HG02870 (cell line): ENCODE results near the gene SIRPG.
"Not testable (repeated sequence)": the region's sequence is repeated elsewhere in the genome, so short reads cannot be mapped to it uniquely, and the experiment has no call there.

Source experiments
- ATAC-seq: cut with Tn5 transposase; IDR thresholded peaks from one replicate; pipeline ENCODE4 v1.9.1; 2021; ENCODE audit warnings: mild to moderate bottlenecking, moderate library complexity; ENCODE audit not compliant: unreplicated experiment

SIRPG gene

DNA sequence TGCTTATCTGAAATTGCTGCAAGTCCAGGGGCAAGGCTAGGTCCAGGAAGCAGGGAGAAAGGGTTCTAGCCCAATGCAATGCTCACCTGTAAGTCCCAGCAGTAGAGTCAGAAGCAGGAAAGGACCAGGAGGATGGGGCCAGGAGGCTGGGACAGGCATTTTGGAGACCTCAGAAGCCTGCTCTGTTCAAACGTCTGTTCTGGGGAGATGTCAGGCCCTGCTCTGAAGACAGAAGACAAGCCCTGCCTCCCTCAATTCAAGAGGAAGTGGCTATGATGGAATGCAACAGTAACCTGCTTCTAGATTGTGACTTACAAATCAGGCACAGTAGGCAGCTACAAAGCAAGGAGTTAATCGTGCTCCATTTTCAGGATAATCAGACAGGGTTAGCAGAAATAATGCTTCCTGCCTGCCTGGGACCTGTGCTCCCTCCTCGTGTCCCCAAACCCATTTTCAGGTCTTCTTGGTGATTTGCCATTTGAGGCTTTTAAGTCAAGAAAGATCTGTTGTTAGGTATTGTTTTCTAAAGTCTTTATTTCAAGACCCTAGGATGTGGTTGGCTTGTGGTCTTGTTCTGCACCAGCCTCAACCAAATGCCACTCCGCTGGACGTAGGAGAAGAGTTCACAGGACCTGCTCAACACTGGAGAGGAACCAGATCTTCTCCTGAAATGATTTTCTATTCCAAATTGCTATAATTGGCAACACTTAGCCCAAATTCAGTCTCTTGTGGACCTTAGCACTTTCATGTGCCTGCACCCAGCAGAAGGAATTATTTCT, at the start of gene SIRPG:
TSS of gene SIRPG (minus strand) at position 224 of the 779 bp plus-strand sequence. CDS start at position 159, 65 bp downstream.
- ATAC-seq = no peak

DNA sequence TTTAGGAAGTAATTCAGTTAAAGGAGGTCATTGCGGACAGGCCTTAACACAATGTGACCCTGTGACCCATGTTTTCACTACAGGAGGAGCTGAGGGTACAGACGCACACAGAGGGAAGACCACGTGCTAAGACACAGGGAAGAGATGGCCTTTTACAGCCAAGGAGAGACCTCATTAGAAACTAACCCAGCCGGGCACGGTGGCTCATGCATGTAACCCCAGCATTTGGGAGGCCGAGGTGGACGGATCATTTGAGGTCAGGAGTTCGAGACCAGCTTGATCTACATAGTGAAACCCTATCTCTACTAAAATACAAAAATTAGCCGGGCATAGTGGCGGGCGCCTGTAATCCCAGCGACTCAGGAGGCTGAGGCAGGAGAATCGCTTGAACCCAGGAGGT, 49.3 kb upstream of the SIRPG start:
- not testable (repeated sequence) for ATAC-seq

DNA sequence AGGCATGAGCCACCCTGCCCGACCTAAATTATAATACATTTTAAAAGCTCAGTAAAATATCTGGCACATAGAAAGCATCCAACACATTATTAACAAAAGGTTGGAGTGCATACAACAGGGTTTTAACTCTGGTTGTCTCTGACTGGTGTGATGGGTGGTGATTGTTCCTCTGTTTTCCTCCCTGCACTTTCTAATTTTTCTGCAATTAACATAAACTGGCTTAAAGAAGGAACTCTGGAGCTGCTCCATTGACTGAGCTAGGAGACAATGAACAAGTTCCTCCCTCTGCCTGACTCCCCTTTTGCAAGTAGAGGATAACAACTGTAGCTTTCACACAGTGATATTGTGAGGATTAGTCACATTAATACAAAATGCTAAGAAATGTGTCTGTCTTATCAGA, 48.5 kb upstream of the SIRPG start:
- ATAC-seq = no peak

DNA sequence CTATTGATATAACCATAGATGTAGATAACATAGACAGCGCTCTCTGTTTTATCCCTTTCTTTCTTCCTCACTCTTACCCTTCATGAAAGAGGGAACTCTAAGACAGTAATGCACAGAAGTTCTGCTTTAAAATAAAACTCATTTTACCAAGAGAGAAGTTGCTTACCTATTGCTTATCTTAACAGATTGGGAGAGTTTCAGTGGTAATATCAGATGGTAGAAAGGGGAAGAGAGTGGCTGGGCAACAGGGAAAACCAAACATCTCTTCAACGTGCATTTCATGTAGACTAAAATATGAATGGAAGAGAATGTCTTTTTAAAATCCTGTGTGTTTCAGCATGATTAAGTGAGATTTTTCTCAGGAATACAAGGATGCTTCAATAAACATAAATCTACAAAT, 45.3 kb upstream of the SIRPG start:
- no peak for ATAC-seq

DNA sequence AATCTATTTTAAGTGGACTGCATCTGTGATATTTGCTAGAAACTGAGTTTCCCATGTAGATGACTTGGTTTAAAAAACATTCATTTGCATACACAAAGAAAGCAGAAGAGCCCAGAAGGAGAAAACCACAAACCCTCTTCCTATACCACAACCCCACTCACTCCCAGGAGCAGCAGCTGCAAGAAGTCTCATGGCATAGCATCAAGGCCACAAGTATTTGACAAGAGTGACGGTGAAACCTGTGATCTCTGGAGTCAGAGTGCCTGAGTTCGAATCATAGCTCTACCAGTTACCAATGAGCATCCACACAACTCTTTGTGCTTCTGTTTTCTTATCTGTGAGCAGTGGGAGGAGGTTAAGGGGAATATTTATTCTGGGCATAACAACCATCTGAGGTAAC, 44.7 kb upstream of the SIRPG start:
- ATAC-seq = no peak

DNA sequence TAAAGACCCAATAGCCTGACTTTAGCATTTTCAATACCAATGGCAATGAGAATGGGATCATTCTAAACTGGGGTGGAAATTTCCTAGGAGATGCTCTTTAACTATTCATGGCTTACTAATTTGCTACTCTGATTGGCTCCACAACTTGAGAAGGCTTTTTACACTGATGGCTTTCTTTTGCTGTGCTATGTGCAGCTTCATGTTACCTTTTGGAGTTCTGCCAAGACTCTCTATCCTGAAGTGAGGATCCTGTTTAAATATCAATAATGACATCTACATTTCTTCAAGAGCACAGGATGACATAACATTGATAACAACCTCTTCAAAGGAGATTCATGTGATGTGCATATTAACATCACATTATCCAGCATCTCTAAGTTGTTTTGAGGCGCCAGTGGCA, 43.4 kb upstream of the SIRPG start:
- no peak for ATAC-seq

DNA sequence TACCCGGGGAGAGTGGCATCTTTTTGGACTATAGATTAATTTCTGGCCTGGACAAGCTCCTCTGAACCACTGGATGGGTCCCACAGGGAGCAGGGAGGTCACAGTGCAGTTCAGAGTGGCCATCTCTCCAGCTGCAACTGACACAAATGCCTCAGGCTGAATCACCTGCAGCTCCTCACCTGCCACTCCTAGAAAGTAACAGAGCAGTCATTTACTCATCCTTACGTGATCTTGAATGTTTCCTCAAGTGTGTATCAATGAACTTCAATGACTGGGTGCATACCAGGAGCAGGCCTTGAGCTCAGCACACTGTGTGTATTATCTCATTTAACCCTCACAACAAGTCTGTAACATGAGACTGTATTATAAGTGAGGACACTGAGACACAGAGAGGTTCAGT, 40.0 kb upstream of the SIRPG start:
- no peak for ATAC-seq

DNA sequence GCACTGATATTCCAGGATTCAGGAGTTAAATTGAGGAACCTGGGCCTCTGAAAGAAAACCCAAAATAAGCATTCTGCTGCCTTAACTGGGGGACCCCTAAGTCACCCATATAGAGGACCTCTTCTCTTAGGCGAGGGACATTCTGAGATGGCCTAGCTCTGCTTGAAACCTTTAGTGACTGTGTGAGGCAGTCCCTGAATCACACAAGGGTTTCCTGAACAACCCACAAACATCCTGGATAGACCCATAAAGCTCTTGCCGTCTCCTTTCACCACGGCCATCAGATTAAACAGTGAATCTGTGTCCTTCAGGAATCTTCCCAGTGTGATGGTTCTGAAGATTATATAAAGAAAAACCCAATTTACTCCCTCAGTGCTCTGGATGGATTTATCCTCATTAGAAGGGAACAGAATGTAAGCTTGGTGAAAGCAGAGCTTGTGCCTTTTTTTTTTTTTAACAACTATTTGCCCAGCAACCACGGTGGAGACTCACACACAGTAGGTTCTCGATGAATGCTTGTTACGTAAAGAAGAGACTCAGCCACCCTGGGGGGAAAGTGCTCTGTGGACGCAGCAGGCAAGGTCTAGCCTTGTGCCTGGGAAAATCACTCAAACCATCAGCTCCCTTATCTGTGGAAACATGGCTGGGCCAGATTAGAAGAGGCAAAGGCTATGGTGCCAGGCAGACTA, 39.1 kb upstream of the SIRPG start:
- no peak for ATAC-seq

DNA sequence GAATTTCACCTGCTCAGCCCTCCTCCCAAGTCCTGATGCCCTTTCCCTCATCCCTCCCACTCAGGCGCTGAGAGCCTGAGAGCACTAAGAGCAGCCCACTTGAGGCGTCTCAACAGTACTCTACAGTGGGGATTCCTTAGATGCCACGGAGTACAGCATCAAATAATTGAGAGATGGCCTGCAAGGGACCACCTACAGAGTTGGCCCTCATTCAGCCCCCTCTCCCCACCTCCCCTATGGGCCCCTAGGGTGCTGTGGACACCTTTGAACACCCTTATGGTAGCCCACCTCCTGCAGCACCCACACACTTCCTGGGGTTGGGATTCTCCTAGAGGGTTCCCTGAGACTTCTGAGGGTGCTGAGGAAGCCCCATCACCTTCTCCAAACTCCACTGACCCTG, 37.1 kb upstream of the SIRPG start:
- ATAC-seq = no peak

DNA sequence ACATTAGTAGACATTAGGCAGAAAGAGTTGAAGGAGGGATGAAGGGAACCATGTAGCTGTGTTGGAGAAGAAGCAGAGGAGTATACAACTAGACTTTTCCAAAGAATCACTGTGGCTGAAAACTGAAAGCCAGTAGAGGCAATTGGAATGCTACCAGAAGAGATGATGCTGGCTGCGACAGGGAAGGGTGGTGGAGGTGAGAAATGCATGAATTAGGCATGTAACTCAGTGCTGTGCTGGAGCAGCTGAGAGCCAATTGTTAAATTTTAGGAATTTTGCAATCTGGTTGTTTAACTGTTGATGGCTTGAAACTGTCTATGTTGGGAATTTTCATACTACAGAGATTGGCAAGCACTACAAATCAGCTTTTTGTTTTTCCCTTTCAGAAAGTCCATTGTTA, 35.8 kb upstream of the SIRPG start:
- no peak for ATAC-seq

DNA sequence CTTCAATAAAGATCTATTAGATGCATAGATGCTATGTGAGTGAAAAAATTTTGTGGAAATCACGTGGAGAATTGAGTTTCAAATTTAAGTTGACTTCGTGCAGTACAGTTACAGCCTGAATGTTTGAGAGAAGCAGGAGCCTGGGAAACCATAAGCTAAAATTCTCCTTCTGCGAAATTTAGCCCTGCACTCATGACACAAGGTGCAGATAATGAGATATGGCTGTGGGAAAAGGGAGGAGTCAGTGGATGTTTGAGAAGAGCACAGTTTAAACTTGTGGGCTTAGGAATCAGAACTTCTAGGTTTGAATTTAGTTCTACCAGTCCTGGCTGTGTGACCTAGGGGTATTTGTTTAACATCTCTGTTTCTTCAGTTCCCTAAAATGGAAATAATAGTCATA, 32.1 kb upstream of the SIRPG start:
- ATAC-seq = no peak

DNA sequence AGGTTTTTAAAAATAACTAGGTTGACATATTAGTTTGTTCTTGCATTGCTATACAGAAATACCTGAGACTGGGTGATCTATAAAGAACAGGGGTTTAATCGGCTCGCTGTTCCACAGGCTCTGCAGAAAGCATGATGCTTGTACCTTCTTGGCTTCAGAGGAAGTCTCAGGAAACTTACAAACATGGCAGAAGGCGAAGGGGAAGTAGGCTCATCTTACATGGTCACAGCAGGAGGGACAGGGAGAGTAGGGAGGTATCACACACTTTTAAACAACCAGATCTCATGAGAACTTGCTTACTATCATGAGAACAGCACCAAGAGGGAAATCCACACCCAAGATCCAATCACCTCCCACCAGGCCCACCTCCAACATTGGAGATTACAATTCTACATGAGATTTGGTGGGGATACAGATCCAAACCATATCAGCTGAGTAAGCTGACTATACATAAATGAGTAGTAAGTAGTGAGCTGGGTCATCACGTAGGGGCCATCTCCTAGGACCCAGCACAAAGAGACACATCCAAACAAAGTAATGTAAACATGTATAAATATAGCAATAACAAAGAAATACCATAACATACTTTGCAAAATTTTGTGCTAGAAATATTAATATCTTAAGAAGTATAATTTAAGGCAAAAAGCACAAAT, 31.4 kb upstream of the SIRPG start:
- no peak for ATAC-seq

DNA sequence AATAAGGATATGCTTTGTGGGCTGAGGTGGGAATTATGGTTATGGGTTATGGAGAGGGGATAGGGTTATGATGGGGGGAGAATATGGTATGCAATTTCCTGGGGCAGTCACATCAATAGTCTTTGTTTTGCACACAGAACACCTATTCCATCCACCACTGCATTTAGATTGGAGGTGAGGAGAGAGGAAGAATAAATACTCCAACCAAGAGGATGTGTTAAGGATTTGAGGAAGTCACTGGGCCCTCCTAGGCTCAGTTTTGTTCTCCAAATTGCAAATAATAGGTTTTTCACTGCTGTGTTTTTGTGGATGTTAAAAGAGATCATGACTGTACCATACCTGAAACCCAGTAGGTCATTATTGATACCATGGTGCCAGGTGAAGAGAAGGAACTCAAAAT, 29.5 kb upstream of the SIRPG start:
- ATAC-seq = no peak

DNA sequence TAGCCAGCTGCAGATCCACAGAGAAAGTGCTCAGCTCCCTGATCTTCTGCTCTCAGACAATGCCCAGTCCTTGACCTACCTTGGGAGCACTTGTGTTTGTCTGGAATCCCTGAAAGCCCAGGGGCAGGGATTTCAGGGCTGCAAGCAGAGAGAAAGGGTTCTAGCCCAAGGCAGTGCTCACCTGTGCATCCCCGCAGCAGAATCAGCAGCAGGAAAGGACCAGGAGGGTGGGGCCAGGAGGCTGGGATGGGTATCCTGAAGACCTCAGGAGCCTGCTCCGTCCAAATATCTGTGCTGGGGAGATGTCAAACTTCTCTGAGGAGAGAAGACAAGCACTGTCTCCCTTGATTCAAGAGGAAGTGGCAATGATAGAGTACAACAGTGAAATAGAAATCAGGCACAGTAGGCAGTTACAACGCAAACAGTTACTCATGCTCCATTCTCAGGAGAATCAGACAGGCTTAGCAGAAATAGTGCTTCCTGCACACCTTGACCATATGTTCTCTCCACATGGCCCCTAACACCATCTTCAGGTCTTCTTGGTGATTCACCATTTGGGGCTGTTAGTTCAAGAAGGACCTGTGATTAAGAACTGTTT, 28.7 kb upstream of the SIRPG start:
- no peak for ATAC-seq

DNA sequence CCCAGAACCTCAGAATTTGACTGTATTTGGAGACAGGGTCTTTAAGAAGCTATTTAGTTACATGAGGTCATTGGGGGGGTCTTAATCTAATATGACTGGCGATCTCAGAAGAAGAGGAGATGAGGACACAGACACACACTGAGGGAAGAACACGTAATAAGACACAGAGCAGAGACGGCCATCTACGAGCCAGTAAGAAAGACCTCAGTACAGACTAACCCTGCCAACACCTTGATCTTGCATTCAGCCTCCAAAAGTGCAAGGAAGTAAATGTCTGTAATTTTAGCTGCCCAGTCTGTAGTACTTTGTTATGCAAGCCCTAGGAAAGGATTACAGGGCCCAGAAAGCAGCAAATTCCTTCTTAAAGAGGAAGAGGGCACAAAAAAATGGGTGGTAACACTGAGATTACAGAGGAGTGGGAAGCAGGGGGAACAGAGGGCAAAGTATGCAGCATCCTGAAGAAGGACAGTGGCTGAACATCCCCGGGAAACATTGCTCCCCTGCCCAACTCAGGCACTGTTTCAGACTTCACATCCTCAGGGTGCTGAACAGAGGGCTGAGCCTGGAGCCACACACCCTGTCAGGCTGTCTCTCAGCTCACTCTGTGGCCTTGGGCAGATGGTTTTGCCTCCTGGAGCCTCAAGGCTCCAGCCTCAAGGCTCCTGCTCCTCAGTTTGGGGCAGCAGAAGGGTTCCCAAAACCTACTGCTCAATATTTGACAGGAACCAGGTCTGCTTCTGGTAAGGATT, 27.9 kb upstream of the SIRPG start:
- ATAC-seq = no peak

DNA sequence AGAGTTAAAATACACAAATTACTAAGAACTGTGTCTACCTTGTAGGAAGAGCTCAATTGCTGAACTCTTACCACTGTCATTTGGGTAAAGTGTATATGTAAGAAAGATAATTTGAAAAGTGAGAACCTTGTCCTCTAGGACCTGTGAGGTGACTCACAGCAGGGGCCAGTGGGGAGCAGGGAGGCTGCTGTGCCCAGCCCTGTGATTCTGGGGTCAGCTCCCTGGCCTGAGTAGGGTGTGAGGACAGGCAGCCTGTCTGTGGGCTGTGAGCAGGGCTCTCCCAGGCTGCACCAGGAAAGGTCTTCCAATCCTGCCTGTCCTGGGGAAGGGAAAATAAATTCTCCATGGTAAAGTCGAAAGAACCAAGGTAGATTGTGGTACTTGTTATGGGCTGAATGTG, 27.3 kb upstream of the SIRPG start:
- ATAC-seq = no peak

DNA sequence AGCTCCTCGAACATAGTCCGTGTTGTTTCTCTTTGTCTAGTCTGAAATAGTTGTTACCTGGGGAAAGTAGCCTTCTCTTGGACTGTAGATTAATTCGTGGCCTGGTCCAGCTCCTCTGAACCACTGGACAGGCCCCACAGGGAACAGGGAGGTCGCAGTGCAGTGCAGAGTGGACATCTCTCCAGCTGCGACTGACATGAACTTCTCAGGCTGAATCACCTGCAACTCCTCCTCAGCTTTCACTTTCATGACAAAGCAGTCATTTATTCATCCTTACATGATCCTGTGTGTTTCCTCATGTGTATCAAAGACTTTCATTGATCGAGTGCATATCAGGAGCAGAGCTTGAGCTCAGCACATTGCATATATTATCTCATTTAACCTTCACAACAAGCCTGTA, 19.1 kb upstream of the SIRPG start:
- no peak for ATAC-seq

DNA sequence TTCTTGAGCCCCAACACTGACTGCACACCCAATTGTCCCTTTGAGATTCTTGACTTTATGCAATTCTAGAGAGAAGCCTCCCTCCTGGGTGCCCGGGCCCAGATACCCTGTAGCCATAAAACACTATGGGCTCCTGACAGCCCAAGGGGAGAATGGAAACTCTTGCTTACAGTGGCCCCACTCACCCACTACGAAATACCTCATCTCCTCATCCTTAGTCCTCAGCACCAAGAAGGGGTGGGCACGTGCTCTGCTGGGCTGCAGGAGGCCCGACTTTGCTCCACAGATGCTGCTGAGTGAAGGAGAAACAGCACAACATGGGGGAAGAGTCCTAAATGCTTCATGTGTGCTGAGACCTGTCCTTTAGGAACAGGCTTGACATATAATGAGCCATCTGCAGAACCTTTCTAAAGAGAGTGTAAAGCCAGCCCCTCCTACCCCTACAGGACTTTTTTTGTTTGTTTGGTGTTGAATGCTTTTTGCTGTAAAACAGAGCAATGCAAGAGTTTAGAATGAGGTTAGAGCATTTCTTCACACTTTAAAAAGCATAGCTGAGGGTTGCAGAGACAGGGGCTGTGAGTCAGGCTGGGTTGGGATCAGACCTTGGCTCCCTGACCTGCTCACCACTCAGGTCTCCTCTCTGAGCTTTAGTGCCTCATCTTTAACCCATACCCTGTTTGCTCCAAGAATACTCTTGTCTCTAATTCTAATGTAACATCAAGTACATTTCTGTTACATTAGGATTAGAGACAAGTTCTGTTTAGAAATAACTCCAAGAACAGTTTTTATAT, 17.6 kb upstream of the SIRPG start:
- no peak for ATAC-seq

DNA sequence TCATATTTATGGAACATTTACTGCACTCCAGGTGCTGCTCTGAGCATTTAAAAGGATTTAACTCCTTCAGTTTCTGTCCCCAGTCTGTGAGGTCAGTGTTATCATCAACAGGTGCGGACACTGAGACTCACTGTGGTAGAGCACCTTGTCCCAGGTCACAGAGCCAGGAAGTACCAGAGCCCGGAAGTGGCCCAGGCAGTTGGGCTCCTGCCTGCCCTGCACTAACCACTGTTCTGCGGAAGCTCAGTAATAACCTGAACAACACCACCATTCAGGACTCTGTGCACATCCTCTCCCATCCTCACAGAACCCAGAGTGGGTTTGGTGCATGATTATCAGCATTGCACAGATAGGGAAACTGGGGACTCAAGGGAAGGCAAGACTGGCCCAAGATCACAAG, 16.8 kb upstream of the SIRPG start:
- no peak for ATAC-seq

DNA sequence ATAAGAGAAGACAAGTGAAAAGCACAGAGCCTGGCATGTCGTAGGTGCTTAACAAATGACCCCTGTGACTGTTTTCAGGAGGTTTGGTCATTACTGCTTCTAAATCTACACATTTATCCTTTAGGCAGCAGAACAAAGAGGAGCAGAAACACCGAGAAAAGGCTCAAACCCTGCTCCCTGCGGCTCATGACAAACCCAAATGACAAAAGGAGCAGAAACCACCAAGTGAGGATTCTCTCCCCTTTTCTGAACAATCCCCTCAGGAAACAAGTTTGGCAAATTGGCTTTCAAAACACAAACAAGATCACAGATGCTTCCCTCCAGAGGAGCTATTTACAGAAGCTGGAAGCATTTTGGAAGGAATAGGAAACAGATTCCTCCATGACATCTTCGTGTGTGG, 15.8 kb upstream of the SIRPG start:
- no peak for ATAC-seq
